ENCODE measurements around the gene ZNF800. TPM values are rescaled to one million over a fixed set of nuclear protein-coding genes. Genes with fewer than 3 reads are reported as not detected.

The ZNF800 gene
- total RNA-seq, 1 donor from 2014 or later: 36.6 TPM

DNA sequence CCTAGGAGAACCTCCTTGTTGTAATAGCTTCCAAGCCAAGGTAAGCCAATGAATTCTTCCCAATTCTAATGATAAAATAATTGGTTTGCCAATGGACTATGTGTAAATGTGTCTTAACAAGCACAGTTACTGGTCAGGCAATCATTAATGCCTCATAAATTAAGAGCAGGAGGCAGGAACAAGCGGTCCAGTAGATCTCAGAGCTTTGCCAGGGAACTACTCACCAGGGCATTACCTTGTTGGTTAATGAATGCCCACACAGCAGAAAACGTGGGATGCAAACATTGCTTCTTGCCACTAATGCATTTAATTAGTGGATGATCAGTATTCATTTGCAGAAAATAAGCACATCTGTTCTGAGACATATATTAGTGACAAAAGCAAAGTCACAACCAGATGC, 26.7 kb upstream of the ZNF800 start:
- no peak for DNase-seq
- H3K27me3 ChIP-seq (ENCODE audit: low read depth): no peaks in the 10 kb centered on the region
- no peak for ATAC-seq
- H3K4me3 ChIP-seq: no peak overlapping the region
- intact Hi-C loops (cut with DNase I): no loop called here
- H3K36me3 ChIP-seq: no peaks in the 10 kb centered on the region
- H3K9me3 ChIP-seq: no peaks in the 10 kb centered on the region
- H3K27ac ChIP-seq: no peak overlapping the region
- no peak for TF ChIP-seq CTCF (IDR thresholded peaks at IDR 0.05)
- H3K4me1 ChIP-seq: no peaks in the 10 kb centered on the region

DNA sequence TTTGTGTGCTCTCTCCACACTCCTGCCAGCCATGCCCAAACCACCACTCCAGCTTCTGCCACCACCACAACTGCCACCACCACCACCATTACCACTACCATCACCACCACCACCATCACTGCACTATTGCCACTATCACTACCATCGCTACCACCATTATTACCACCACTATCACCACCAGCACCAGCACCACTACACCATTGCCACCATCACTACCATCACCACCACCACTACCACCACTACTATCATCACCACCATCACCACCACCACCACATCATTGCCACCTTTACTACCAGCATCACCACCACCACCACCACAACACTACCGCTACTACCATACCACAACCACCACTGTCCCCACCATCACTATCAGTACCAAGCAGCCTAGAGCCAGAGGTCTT, 26.0 kb upstream of the ZNF800 start:
- Histone ChIP-seq H3K9me3 (no peaks in the 10 kb centered on the region), H3K4me3 (no peak overlapping the region), H3K4me1 (no peaks in the 10 kb centered on the region), H3K27ac (no peak overlapping the region), H3K36me3 (no peaks in the 10 kb centered on the region), H3K27me3 (ENCODE audit: low read depth) (no peaks in the 10 kb centered on the region)
- TF ChIP-seq CTCF (IDR thresholded peaks at IDR 0.05): no peak
- DNase-seq: no peak
- ATAC-seq: no peak
- intact Hi-C loops (cut with DNase I): no loop called here

- TF ChIP-seq CTCF (IDR thresholded peaks at IDR 0.05): no peak
- Histone ChIP-seq H3K9me3 (no peaks in the 10 kb centered on the region), H3K27ac (no peak overlapping the region), H3K4me1 (no peaks in the 10 kb centered on the region), H3K36me3 (no peaks in the 10 kb centered on the region), H3K27me3 (ENCODE audit: low read depth) (no peaks in the 10 kb centered on the region), H3K4me3 (no peak overlapping the region)
- no peak for DNase-seq
- intact Hi-C loops (cut with DNase I): no loop called here
- no peak for ATAC-seq
Measured at GRCh38 chr7:127417346-127417745, 24.8 kb upstream of the ZNF800 start.

DNA sequence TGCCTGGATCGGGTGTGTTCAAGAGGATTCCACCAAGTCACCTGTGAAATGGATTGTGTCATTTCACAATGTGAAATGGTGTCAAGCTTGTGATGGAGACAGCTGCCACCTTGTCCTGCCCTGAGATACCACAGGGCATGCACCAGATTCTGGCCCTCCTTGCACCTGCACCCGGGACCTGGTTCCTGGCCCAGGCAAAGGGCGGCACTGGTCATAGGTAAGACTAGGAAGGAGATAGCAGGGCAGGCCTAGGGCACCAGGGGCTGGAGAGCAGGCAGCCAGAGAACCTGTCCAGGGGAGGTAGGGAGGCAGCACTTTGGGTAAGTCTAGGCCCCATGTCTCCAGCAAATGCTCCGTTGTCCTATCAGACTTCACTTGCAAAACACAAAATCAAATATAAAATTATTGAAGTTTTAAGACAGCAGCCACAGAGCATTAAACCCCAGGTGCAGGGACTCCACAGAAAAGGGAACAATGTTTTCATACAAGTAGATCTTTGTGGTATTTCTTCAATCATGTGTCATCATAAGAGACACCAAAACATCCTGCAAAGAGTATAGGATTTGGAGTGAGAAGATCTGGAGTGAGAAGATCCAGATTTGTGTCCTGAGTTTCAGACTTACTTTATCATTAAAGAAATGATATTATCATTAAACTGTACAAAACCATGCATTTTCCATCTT, 22.7 kb upstream of the ZNF800 start:
- no peak for ATAC-seq
- no peaks in the 10 kb centered on the region for H3K27me3 ChIP-seq (ENCODE audit: low read depth)
- DNase-seq: no peak
- H3K4me3 ChIP-seq: no peak overlapping the region
- intact Hi-C loops (cut with DNase I): no loop called here
- TF ChIP-seq CTCF (IDR thresholded peaks at IDR 0.05): no peak
- H3K27ac ChIP-seq: no peak overlapping the region
- no peaks in the 10 kb centered on the region for H3K4me1 ChIP-seq
- H3K36me3 ChIP-seq: no peaks in the 10 kb centered on the region
- no peaks in the 10 kb centered on the region for H3K9me3 ChIP-seq

DNA sequence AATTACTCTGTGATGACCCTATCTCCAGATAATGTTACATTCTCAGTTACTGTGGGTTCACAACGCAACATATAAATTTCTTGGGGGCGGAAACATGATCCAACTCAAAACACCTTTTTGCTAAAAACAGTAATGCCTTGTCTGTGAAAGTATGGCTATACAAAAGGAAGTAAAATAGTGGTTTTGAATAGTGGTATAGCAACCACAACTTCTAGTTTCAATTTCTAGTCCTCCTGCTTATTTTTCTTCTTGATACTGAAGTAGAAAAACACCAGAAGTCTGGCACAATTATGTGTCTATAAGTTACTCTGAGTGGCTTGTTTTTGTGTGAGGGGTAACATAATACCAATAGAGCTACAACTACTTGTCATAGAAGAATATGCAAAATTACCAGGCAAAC, 21.5 kb upstream of the ZNF800 start:
- Histone ChIP-seq H3K4me3 (no peak overlapping the region), H3K27me3 (ENCODE audit: low read depth) (no peaks in the 10 kb centered on the region), H3K9me3 (no peaks in the 10 kb centered on the region), H3K4me1 (no peaks in the 10 kb centered on the region), H3K27ac (no peak overlapping the region), H3K36me3 (no peaks in the 10 kb centered on the region)
- intact Hi-C loops (cut with DNase I): no loop called here
- ATAC-seq (peak in 1 of 2 donors; percentile 25), DNase-seq (no peak)
- no peak for TF ChIP-seq CTCF (IDR thresholded peaks at IDR 0.05)

Measured in lower lobe of right lung (tissue), 2 donors.